GM19043 (cell line): ENCODE data around the gene ATP6V1F.
A peak's percentile ranks its signal among the peaks of the same experiment; 100 is the strongest.
"Not testable (repeated sequence)": the region's sequence is repeated elsewhere in the genome, so short reads cannot be mapped to it uniquely, and the experiment has no call there.

Source experiments
- ATAC-seq: cut with Tn5 transposase; IDR thresholded peaks from one replicate; pipeline ENCODE4 v1.9.1; 2021; ENCODE audit warnings: low read depth; ENCODE audit not compliant: unreplicated experiment

Gene ATP6V1F

DNA sequence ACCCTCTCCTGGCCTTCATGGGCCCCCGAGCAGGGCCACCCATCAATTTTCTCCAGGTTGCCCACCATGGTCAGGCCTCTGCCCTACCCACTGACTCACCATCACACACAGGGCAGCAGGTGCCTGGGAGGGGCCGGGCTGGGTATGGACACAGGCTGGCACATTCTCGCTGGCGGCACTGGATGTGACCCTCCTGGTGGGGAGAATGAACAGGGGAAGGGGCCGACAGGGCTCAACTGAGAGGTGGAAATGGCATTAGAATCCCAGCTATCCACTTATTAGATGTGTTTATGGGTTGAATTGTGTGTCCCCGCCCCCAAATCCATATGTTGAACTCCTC, 31.4 kb downstream of the ATP6V1F start:
- ATAC-seq, result no peak

DNA sequence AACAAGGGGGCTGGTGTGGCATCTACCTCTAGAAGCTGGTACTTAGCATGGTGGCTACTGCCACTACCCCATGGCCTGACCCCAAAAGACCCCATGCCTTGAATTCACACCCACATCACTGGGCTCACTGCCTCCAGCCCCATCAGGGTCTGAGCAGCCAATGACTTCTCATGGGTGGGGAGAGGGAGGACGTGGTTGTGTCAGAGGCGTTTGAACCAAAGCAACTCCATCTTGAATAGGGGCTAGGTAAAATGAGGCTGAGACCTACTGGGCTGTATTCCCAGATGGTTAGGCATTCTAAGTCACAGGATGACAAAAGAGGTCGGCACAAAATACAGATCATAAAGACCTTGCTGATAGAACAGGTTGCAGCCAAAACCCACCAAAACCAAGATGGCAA, 32.7 kb downstream of the ATP6V1F start:
- ATAC-seq, result no peak

- ATAC-seq, result no peak
Observed at GRCh38 chr7:128899392-128899791, 36.7 kb downstream of the ATP6V1F start.

DNA sequence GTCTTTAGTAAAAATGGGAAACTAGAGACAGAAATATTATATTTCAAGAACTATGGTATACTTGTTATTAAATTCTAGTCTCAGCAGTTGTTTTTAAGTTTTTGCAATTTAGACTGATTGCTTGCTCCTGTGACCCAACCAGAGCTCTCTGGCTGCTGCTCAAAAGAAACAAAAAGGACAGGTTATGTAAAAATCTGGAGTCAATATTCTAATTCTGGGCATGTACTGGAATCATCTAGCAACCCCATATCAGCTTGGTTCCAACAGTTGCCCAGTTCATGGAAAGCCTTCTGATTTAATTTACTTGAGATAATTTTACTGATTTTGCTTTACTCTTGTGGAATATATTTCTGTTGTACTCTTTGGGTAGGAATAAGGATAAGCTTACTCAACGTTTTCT, 37.6 kb downstream of the ATP6V1F start:
- no peak for ATAC-seq

GRCh38 chr7:128902761-128903585, 40.3 kb downstream of the ATP6V1F start:
- no peak for ATAC-seq

- no peak for ATAC-seq
Observed at GRCh38 chr7:128903621-128904361, 41.1 kb downstream of the ATP6V1F start.

GRCh38 chr7:128904381-128905197, 41.9 kb downstream of the ATP6V1F start:
- ATAC-seq, result peak; percentile 57

DNA sequence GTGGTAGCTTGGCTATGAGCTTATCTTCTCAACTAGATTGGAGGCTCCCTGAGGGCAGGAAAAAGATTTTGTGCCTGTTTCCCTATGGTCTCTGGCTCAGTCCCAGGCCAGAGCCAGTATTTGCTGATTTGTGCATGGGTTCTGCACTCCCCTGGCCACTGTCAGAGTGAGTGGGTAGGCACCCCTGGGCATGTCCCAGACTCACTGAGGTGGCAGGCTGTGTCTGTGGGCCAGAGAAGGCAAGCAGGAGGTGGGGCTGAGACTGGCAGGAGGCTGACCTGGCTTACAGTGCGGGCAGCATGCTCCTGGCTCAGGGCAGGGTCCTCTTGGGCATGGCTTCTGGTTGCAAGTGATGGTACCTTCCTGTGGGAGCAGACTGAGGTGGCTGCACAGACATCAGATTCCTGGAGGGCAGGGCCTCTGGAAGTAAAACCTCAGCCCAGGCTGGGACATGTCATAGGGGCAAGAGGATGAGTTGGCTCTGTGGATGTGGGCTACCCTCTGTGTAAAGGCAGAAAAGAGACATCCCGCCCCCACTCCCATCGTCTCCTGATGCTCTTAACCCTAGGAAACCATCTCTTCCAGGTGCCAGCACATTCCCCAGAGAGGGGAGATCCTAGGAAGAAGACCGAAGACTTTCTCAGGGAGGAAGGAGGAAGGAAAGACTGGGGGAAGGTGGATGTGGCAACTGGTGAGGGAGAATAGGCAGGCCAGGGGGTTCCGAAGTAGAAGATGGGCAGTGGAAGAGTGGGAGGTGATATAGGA, 43.5 kb downstream of the ATP6V1F start:
- ATAC-seq, result no peak

GRCh38 chr7:128906766-128907559, 44.3 kb downstream of the ATP6V1F start:
- no peak for ATAC-seq

DNA sequence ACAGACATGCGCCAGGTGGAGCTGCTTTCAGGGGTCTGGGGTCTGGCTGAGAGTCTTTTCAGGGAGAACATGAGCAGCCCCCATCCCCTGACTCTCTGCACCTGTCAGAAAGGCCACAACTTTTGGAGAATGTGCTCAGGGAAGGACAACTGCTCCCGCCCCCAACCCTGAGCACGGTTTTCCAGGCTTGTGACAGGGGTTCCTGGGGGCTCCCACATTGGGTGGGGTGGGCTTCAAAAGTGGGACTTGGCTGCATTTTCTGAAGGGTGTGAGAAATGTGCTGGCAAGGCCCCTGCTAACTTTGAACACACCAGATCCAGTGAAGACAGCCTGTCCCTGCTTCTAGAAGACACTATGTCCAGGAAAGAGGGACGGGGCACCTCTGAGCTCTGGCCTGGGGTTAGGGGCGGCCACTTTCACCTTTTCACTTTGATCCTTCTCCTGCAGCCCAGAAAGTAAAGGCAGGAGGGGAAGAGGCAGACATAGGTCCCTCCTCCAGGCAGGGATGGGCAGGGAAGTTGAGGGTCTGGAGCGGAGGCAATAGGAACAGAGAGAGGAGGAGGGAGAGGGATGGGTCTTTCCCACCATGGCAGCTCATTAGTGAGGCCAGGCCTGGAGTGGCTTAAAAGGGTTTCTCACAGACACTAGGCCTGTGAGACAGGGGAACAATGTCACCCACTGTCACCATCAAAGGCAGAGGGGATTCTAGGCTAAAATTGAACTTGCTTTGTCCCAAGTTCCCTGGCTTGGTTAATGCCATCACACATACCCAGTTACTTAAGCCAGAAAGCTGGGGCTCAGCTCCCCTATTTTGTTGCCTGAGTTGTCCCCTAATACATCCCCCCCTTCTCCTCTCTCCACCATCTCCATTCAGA, 46.3 kb downstream of the ATP6V1F start:
- ATAC-seq, result no peak

DNA sequence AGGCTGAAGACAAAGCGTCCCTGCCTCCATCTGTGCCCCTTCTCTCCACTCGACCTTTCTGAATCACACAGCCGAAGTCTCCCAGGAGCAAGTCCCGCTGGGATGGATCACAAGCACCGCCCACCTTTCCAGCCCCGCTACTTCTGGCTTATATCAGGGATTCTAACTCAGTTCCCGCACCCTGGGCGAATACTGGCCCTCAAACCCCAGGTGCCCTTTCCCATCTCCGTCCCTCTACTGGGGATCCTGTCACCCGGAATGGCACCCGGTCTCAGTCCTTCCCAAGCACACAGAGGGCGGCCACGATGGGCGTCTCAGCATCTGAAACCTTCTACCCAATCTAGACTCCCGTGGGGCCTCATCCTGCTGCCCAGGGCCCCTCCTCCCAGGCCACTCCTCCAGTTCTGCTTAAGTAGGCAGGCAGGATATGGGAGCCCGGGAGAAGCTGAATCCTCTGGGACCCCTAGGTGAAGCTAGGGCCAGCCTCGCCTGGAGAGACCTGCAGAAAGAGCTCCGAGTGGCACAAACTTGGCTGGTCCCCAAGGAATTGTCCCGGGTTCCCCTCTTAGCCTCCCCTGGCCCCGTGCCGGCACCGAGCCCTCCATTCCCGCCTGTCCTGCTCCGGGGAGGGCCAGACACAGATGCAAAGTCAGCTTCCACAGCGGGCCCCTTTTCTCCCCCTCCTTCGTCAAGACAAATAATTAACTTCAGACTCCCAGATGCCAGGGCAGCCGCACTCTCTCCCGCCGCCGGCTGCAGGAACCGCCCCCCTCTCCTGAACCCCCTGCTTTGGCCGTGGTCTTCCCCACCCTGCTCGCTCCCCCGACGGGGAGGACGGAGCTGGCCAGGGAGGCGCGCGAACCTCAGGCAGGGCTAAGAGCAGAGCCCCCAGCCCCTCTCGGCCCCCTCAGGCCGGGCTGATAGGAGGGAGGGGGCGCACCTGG, 47.2 kb downstream of the ATP6V1F start:
- ATAC-seq, result no peak

- no peak for ATAC-seq
Observed at GRCh38 chr7:128910569-128910945, 47.9 kb downstream of the ATP6V1F start, which contains the start of gene KCP. KCP (minus strand) TSS chr7:128910709; CDS start chr7:128910676, 33 bp downstream.

DNA sequence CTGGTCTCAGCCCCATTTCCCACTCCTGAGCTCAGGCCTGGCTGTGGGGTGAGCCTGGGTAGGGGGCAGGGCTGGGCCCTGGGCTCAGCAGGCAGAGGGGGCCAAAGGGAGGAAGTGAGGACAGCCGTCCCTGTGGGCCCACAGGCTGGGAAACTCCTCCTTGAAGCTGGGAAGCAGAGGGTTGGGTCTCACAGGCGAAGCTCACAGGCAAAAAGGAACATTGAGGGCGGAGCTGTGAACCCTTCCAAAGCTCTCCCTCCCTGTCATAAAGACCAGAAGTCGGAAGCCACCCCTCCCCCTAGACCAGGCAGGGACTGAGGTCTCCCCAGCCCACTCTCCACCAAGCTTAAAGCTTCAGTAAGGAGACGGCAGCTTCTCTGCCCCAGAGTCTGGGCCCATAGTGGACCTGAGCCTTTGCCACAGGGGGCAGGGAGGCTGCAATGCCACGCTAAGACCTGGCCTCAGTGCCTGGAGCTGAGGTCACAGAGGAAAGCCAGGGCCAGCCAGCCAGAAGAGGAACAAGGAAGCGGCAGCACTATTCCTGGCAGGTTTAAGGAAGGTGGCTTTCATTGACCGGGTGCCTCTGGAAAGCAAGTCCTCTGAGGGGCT, 48.9 kb downstream of the ATP6V1F start:
- ATAC-seq, result no peak

GRCh38 chr7:128912281-128912680, 49.6 kb downstream of the ATP6V1F start:
- ATAC-seq, result no peak

GRCh38 chr7:128912709-128913495, 50.2 kb downstream of the ATP6V1F start:
- ATAC-seq, result not testable (repeated sequence)

DNA sequence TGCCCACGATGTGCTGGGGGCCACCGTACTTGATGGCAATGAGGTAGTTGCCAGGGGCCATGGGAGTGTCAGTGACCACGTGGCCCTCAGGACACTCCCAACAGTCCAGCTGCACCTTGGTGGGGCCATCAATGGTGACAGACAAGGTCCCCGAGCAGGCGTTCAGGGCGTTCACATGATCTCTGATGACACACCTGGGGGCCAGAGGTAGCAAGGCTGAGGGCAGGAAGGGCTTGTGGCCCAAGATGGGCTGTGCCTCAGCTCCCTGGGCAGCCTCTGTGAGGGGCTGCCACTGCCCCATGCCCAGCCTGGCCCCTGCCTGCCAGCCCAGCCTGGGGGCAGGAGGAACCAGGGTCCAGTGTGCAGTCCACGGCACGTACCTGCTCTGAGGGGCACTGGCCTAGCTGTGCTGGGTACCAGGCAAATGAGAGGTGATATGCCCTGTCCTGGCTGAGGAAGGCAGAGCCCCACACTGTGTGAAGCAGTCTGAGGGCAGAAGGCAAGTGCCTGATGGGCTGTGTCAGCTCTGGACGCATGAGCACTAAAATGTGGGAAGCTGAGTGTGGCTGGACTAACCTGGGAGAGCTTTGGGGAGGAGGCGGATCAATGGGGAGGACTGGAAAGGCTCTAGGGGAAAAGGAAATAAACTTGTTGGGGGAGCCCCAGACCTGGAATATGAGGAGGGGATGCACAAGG, 51.4 kb downstream of the ATP6V1F start:
- ATAC-seq, result no peak
